Measurements from ENCODE around the gene MT1E.
"Not testable (repeated sequence)": the region's sequence is repeated elsewhere in the genome, so short reads cannot be mapped to it uniquely, and the experiment has no call there.

Gene MT1E

DNA sequence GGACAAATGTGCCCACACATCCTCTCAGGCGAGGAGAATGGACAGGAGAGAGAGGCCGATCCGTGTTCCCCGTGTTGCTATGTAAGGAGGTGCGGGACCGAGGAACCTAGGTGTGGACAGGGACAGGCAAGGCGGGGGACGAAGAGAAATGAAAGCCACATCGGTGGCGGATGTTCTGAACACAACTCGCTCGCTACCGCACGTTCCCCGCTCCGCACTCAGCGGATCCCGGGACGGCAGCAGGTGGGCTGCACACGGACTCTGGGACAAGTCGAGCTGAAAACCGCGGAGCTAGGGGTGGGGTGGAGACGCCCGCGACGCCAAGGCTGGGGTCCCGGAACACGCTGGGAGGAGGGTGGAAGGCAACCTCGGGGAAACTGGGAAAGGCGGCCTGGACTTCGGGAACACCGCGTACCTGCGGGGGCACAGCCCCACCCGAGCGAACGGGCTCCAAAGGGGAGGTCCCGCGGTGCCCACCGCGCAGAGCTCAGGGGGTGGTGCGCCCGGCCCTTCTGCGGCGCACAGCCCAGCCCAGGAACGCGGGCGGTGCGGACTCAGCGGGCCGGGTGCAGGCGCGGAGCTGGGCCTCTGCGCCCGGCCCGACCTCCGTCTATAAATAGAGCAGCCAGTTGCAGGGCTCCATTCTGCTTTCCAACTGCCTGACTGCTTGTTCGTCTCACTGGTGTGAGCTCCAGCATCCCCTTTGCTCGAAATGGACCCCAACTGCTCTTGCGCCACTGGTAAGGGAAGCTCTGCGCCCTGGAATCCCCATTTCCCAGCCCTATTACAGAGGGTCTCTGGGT, at the start of gene MT1E:
Gene MT1E (plus strand): TSS at position 642 of the 803 bp plus-strand sequence. CDS start 71 bp downstream, at position 713.
- peak; percentile 53 to 58 for DNase-seq

GRCh38 chr16:56576585-56577299, 48.8 kb upstream of the MT1E start:
- DNase-seq, result peak; percentile 92 to 93

- DNase-seq, result no peak
Observed at GRCh38 chr16:56577300-56577625, 48.3 kb upstream of the MT1E start.

GRCh38 chr16:56580391-56581048, 45.1 kb upstream of the MT1E start:
- no peak for DNase-seq

GRCh38 chr16:56582911-56583310, 42.7 kb upstream of the MT1E start:
- not testable (repeated sequence) for DNase-seq

DNA sequence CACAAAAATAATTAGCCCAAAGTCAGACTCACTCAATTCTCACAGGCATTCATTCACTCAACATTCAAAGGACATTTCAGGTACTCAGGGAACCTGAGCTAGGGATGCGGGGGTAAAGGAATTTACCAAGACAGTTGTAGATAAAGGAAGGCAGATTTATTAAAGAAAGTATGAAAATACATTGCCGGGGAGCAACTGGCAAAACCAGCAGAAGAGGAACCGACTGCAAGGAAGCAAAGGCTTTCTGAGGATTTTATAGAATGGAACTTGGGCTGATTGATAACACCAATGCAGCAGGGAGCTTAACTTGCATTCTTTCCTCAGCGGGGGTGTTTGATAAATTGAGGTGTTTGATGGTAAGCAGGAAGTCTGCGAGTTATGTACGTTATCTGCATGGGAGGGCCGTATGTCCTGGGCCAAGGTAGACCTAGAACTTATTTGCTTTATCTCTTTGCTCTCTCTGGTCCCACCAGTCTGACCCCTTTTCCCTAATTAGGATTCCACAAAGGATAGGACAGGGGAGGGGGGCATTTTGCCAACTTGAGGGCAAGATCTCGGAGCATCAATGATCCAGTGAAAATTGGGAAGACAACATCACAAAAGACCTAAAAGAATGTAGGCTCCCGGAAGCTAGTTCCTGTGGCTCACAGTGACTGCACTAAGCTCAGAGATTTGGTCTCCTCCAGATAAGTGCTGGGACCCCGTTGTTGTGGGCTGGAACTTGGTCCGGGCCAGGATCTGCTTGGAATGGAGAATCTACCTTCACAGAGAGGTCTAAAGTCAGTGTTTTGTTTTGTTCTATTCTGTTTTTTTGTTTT, 42.0 kb upstream of the MT1E start:
- no peak for DNase-seq

DNA sequence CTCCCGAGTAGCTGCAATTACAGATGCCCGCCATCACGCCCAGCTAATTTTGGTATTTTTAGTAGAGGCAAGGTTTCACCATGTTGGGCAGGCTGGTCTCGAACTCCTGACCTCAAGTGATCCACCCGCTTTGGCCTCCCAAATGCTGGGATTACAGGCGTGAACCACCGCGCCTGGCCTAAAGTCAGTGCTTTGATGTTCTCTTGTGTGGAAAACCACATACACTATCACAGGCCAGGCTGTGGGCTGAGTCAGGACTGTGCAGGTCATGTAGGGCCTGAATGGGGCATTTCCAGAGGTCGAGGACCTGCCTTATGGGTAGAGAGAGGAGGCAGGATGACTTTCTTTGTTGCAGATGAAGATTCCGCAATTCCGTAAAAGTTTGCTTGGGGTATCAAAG, 41.3 kb upstream of the MT1E start:
- DNase-seq, result no peak

DNA sequence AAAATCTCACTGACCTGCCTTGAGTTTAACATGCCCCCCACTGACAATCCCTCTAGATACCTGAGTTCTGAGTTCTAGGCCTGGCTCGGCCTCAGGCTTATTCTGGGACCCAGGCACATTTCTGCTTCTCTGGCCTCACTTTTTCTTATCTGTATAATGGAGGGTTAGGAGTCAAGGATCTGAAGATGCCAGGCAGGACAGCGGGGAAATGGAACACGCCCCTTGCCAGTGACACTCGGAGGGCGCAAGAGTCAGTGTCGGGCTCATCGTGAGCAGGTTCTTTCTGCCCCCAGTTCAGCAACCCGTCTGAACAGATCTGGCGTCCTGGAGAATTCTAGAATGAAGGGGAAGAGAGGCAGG, 36.8 kb upstream of the MT1E start:
- no peak for DNase-seq

- peak; percentile 44 to 55 for DNase-seq
Observed at GRCh38 chr16:56589141-56590039, 36.2 kb upstream of the MT1E start, which contains the start of gene MT3. Gene MT3 (plus strand): TSS chr16:56589528. CDS start chr16:56589591, 63 bp downstream.

DNA sequence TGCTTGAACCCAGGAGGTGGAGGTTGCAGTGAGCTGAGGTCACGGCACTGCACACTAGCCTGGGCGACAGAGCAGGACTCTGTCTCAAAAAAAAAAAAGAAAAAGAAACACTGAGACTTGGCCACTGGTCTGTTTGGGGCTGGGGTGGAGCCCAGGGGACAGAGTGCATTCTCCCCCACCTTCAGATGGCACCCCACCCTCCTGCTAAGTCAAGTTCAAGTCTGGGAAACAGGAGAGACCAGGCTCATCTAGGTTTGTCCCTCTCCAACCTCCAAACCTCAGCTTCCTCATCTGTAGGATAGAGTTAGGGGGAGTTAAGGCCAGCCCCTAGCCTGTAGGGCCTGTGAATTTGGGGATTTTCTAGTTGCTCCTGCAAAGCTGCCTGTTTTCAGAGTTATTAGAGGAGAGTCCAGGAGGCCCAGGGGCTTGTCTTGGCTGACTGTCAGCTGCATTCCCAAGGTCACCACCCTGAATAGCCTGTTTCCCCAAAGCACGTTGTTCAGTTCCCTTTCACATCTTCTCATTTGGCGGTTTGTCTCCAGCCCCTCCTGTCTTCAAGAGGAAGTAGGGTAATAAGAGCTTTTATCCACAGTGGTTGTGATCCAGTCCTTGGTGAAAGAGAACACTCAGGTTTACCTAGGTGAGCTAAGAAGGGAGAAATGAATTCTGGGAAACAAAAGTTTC, 34.1 kb upstream of the MT1E start:
- DNase-seq, result no peak

- DNase-seq, result no peak
Observed at GRCh38 chr16:56593573-56594291, 31.8 kb upstream of the MT1E start.

DNA sequence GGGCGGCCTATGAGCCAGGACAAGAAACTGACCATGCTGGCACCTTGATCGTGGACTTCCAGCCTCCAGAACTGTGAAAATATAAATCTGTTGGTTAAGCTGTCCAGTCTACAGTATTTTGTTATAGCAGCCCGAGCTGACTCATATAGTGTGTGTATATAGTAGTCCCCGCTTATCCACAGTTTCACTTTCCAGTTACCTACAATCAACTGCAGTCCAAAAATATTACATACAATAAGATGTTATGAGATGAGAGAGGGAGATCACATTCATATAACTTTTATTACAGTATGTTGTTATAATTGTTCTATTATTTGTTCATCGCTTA, 31.3 kb upstream of the MT1E start:
- DNase-seq, result no peak

- peak in 1 of 2 experiments; percentile 40 for DNase-seq
Observed at GRCh38 chr16:56600398-56600999, 25.1 kb upstream of the MT1E start.

GRCh38 chr16:56601325-56601724, 24.3 kb upstream of the MT1E start:
- DNase-seq, result no peak

DNA sequence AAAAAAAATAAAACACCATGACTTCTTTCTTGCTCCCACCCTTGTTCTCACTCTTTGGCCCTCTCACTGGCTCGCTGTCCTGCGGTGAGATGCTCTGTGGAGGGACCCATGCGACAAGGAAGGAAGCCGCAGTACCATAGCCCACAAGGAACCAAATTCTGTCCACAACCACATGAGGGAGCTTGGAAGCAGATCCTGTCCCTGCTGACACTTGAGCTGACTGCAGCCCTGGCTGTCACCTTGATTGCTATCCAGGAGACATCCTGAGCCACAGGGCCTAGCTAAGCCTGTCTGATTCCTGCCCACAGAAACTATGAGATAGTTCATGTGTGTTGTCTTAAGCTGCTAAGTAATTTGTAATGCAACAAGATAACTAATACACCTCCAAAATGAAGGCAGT, 22.0 kb upstream of the MT1E start:
- DNase-seq, result no peak

- DNase-seq, result no peak
Observed at GRCh38 chr16:56604966-56605365, 20.6 kb upstream of the MT1E start.

DNA sequence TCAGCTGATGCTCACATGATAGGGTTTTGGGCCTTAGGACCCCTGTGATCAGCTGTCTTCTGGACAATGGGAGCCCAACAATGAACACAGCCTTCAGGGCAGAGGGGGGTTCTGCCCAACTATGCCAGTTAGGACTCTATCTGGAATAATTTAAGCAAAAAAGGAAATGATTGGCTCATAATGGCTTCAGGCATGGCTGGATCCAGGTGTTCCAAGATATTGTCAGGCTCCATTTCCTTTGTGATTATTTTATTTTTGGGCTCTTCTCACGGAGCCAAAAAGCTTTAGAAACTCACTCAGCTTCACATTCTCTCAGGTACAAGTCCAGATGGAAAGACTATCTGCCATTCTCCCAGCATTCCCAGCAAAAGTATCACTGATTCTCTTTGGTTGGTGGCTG, 20.1 kb upstream of the MT1E start:
- no peak for DNase-seq

GRCh38 chr16:56606071-56606475, 19.5 kb upstream of the MT1E start:
- no peak for DNase-seq

DNA sequence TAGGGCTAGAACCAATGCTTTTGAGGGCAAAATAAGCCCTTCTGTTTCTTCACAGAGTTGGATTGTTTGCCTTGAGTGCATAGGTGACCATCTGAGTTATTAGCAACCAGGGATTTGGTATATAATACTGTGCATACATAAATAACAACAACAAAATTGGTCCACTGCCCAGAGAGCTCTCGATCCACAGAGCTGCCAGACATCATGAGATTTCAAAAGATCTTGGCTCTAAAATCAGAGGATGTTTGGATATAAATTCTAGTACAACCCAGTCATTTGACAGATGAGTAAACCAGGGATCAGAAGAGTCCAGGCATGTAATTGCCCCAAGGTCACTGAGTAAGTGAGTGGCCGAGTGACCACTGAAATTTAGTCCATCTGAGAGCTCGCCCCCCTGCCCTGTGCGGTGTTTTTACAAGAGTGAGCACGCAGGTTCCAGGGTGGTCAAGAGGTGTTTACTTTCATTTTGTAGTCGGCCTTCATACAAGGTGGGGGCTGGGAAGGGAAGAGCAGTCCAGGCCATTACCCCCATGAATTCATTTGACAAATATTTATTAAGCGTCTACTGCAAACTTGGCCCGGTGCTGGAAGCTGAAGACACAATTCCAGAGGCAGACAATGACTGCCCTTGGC, 19.0 kb upstream of the MT1E start:
- no peak for DNase-seq

DNA sequence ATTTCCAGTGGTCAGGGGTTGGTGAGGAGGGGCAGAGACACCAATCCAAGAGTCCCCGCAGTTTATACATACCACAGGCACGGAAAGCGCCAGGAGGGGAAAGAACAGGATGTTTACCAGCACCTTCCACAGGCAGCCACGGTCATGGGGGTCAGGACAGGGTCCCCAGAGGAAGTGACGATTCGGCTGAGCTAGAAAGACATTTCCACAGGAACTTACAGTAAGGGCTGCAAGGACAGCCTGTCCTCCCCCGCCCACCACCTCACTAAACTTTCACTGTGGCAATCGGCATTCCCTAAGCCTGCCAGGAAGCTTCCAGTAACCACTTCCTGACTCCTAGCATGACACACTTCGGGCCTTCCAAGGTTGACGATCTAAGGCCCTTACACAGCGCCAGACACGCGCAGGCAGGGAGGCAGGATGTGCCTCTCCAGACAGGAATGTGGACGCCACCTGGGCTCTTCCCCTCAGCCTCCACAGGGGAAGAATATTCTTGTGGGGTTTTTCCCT, 18.4 kb upstream of the MT1E start:
- DNase-seq, result no peak

Data from activated CD4-positive, alpha-beta T cell treated with anti-CD3 and anti-CD28 coated beads, Interleukin-2, amount 50 U/mL, for 48 hours (primary cell).